Kidney (tissue), 14 donors: Measurements from ENCODE around the gene ALS2CL. TPM values are rescaled to one million over a fixed set of nuclear protein-coding genes. Genes with fewer than 3 reads are reported as not detected.

Experiments
- DNase-seq, 5 donors: peaks; one replicate each; pipeline ENCODE4 v3.0.0-alpha.2; 2013 to 2020
- FAIRE-seq: peaks from 2 replicates; lab custom pipeline; 2012; peaks lifted over from hg19 to GRCh38; lab: Jason Lieb, UNC
- H3K27ac ChIP-seq, 2 donors: one replicate each; pipeline ENCODE4 v1.7.0; 2013; ENCODE audit warnings: low read depth in 2 of 2, low read length in 2 of 2, inconsistent platforms in 1 of 2
- H3K27me3 ChIP-seq: one replicate; pipeline ENCODE4 v1.7.1; 2013; ENCODE audit warnings: low read length, inconsistent platforms; ENCODE audit not compliant: control insufficient read depth, insufficient read depth
- H3K36me3 ChIP-seq, 3 donors: one replicate each; pipeline versions ENCODE4 v1.7.0 to v1.7.1; 2013; ENCODE audit warnings: low read length in 3 of 3, control low read depth in 1 of 3, inconsistent platforms in 1 of 3; ENCODE audit not compliant: insufficient read depth in 3 of 3, control insufficient read depth in 2 of 3
- H3K4me1 ChIP-seq, 3 donors: one replicate each; pipeline versions ENCODE4 v1.7.0 to v1.7.1; 2013; ENCODE audit warnings: low read length in 3 of 3, inconsistent platforms in 1 of 3, low read depth in 1 of 3; ENCODE audit not compliant: control insufficient read depth in 2 of 3, insufficient read depth in 2 of 3
- H3K4me3 ChIP-seq, 3 donors: one replicate each; pipeline versions ENCODE4 v1.7.0 to v1.8.1; 2013; ENCODE audit warnings: low read length in 3 of 3, control low read depth in 1 of 3, inconsistent platforms in 1 of 3
- H3K9ac ChIP-seq, 3 donors: one replicate each; pipeline versions ENCODE4 v1.7.0 to v1.7.1; 2013; ENCODE audit warnings: low read length in 3 of 3, control low read depth in 1 of 3, inconsistent platforms in 1 of 3
- H3K9me3 ChIP-seq, 3 donors: one replicate each; pipeline versions ENCODE4 v1.7.0 to v1.7.1; 2013; ENCODE audit warnings: low read length in 3 of 3, control low read depth in 1 of 3, inconsistent platforms in 1 of 3; ENCODE audit not compliant: control insufficient read depth in 2 of 3, insufficient read depth in 1 of 3
- intact Hi-C: fragments of 100-400 bp; cut with DNase I; formaldehyde crosslinking; loops from one replicate; pipeline ENCODE4 v1.11.1; 2022
- polyA plus RNA-seq: library from polyadenylated mRNA; stranded (reverse); fragments of 350-450 nt; fragmentation: Illumina TruSeq; extraction: RNeasy Lipid Tissue Mini Kit (QIAGEN cat#74804); gene quantifications from one replicate; pipeline ENCODE4 v1.2.3, GENCODE V29; 2014; ENCODE audit warnings: low read depth, low replicate concordance; ENCODE audit not compliant: insufficient read depth
- total RNA-seq: library from RNA; stranded (reverse); fragmentation: NEBNext Ultra II Directional; extraction: Animal tissue kit (Norgen Biotek cat#: 25700); gene quantifications from one replicate; pipeline ENCODE4 v1.2.1, GENCODE V29; 2021
- TF ChIP-seq, protein P1 (sequence below): IDR thresholded peaks from 3 replicates; pipeline ENCODE4 v1.5.1; 2012; ENCODE audit warnings: mild to moderate bottlenecking, moderate library complexity, borderline replicate concordance; ENCODE audit not compliant: insufficient read depth; ENCODE audit errors: extremely low read depth
- donor health status: control.
- donor health status: control.
- donor health status: control.
- donor health status: control.
- donor health status: control.
- donor health status: DM: yes; HTN: yes; CAD: no.
- donor health status: Normal renal cell carcinoma (clear cell type).

ALS2CL gene
- total and polyA plus RNA-seq, 2 donors from 2014 or later = 43.0 to 78.9 TPM

DNA sequence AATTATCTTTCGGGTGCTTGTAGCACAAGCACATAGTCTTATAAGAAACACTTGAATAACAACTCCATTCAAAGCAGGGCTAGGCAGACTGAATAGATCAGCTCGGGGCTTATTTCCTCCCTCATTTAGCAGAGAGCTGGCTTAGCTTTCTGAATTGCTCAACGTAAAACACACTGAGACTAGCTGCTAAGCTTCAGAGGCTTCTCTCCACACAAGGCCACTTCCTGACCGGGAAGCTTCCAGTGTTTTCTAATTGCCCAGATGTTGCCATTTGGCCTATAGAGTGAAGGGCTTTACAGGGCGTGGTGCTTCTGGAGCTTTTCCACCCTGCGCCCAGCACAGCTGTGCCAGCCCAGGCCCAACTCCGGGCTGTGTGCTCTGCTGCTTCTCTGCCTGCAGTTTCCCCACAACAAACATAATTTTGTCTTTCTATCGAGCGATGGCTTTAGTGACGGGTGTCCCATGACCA lies 64.5 kb downstream of the ALS2CL start:
- intact Hi-C loops = loop anchor here (10.0 kb wide), 1 partner anchor 134 kb away; the partner anchor contains the start of gene RTP3
- Histone ChIP-seq H3K27ac (peak overlapping the region; percentile 53 to 61), H3K4me1 (peaks cover 0 to 8% (median 5%) of the 10 kb centered on the region in 3 donors), H3K4me3 (no peak overlapping the region), H3K36me3 (no peaks in the 10 kb centered on the region), H3K9me3 (no peaks in the 10 kb centered on the region), H3K27me3 (no peaks in the 10 kb centered on the region), H3K9ac (no peak overlapping the region)
- DNase-seq = peak in 2 of 5 donors; percentile 33 to 47
- no peak for FAIRE-seq
- TF ChIP-seq, protein P1, sequence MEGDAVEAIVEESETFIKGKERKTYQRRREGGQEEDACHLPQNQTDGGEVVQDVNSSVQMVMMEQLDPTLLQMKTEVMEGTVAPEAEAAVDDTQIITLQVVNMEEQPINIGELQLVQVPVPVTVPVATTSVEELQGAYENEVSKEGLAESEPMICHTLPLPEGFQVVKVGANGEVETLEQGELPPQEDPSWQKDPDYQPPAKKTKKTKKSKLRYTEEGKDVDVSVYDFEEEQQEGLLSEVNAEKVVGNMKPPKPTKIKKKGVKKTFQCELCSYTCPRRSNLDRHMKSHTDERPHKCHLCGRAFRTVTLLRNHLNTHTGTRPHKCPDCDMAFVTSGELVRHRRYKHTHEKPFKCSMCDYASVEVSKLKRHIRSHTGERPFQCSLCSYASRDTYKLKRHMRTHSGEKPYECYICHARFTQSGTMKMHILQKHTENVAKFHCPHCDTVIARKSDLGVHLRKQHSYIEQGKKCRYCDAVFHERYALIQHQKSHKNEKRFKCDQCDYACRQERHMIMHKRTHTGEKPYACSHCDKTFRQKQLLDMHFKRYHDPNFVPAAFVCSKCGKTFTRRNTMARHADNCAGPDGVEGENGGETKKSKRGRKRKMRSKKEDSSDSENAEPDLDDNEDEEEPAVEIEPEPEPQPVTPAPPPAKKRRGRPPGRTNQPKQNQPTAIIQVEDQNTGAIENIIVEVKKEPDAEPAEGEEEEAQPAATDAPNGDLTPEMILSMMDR = no peak

DNA sequence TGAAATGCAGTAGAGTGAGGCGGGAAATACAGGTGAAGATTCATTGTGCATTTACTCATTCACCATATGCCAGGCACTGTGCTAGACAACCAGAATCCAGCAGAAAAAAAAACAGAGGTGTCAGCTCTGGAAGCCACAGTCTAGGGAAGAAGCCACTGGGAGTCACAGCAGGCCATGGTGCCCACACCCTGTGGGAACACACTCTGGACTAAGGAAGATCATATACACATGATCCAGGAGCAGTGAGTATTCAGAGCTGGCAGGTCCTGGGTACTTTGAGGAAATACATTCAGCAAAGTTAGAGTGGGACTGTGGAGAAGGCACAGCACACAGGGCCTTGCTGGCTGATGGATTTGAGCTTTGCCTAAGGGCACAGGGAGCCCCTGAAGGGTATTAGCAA lies 66.4 kb downstream of the ALS2CL start:
- Histone ChIP-seq H3K27ac (peak overlapping the region; percentile 7 to 17), H3K4me1 (peaks cover 0 to 8% (median 5%) of the 10 kb centered on the region in 3 donors), H3K36me3 (no peaks in the 10 kb centered on the region), H3K9ac (no peak overlapping the region), H3K4me3 (no peak overlapping the region), H3K27me3 (no peaks in the 10 kb centered on the region), H3K9me3 (no peaks in the 10 kb centered on the region)
- intact Hi-C loops = loop anchor here (10.0 kb wide), 1 partner anchor 132 kb away; the partner anchor contains the start of gene RTP3
- TF ChIP-seq, protein P1 = no peak
- no peak for DNase-seq
- no peak for FAIRE-seq

DNA sequence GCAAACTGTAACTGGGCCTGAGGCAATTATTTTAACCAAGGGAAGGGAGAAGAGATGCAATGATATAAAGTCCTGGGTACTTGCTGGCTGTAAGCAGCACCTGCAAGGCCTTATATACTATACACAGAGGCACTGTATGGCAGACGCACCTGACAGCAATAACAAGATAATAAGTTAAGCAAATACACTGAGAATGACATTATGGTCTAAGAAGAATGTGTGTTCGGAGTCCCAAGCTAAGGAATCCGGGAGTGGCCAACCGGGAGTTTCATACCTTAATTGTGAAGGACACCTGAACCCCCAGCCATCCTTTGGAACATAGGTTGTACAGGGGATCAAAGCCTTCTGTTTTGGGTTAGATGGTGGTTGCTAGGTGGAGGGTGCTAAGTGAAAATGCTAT lies 67.4 kb downstream of the ALS2CL start:
- Histone ChIP-seq H3K4me3 (no peak overlapping the region), H3K9me3 (no peaks in the 10 kb centered on the region), H3K27me3 (no peaks in the 10 kb centered on the region), H3K27ac (no peak overlapping the region), H3K36me3 (no peaks in the 10 kb centered on the region), H3K4me1 (peaks cover 0 to 8% (median 5%) of the 10 kb centered on the region in 3 donors), H3K9ac (no peak overlapping the region)
- intact Hi-C loops = loop anchor here (10.0 kb wide), 1 partner anchor 131 kb away; the partner anchor contains the start of gene RTP3
- TF ChIP-seq, protein P1 = no peak
- FAIRE-seq = no peak
- no peak for DNase-seq
